ENCODE results near the gene GALNS.

Gene GALNS

DNA sequence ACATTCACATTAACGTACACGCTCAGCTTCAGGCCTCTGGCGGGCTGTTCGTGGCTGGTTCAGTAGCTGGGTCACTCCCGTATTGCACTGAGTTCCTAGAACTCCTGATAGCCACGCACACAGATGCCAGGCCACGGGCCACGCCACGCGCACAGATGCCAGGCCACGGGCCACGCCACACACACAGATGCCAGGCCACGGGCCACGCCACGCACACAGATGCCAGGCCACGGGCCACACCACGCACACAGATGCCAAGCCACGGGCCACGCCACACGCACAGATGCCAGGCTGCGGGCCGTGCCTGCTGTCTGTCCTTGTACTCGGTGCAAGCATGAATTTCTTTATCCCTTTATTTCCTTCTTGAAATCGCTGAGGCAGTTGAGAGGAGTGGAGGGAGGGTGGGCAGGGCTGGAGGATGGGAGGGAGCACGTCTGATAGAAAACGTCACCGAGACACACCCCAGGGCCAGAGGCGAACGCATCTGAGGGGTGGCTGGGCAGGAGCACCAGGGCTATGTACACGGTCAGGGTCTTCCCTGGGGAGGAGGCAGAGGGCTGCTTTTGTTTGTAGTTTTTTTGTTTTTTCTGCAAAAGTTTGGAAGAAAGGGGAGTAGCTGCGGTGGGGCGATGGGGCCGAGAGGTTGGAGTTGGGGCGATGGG is 18.3 kb upstream of the GALNS start:
- no peak for DNase-seq

DNA sequence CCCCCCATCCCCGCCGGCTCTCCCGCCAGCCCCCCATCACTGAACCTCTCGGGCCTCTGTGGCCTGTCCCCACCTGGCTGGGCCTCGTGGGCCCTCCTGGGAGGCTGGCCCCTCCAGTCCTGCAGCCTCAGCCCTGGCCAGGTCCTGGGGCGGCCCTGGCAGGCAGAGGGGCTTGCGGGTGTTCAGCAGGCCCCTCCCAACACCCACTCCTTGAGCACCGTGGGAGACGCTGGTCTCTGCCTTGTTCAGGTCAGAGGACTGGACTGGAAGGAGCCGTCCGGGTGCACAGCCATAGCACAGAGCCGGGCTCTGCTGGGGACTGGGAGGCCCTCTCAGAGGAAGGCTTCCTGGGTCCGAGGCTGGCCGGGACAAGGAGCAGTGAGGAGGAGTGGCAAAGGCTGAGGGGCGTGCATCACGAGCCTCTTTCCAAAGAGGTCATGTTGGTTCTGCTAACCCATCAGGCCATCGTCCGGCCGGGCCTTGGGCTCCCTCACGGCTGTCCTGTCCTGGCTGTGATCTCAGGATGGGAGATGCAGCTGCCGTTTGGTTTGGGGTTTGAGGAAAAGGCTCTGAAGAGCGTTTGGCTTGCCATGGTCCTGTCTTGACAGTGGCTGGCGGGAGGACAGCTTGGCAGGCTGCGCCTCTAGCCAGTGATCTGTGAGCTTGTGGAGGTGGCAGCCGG is 16.0 kb upstream of the GALNS start:
- no peak for DNase-seq

DNA sequence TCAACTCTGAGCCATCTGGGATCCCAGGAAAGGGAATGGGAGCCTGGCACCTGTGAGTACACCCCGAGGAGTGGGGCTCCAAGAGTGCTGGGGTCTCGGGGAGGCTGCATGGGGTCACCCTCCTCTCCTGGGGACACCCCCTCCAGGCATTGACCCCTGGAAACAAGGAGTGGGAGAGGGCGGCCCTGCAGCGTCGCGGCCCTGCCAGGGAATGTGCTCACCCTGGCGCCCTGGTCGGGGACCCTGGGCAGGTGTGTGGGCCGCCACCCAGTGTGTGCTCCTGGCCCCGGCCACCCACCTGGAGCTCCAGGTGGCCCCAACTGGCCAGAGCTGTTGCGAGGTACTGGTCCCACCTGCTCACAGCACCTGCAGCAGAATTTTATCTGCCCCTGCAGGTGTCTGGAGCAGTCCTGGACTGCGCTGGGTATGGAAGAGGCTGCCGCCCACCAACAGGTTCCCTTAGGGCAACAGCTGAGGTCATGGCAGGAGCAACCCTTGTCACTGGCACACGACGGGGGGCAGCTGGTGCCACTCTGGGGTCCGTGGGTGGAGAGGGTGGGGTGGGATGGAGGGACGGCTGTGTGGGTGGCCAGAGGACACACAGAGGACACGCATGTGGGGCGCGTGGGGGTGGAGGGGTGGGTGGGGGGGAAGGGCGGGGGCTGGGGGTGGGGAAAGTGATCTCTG is 15.1 kb upstream of the GALNS start:
- no peak for DNase-seq

DNA sequence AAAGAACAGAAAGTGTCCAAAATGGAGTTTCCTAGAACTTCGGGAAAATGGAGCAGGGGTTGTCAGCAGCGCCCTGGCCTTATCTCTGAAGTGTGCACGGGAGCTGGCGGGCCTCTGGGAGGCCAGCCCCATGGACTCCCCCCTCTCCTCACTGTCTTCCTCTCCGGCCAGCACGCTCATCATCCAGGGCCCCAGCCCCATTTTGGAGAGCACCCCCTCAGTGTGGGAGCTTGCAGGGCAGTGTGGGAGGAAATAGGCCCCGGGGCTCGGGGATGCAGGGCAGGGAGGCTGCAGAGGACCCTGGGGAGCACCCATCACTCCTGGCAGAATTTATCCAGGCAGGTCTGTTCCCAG is 14.6 kb upstream of the GALNS start:
- no peak for DNase-seq

DNA sequence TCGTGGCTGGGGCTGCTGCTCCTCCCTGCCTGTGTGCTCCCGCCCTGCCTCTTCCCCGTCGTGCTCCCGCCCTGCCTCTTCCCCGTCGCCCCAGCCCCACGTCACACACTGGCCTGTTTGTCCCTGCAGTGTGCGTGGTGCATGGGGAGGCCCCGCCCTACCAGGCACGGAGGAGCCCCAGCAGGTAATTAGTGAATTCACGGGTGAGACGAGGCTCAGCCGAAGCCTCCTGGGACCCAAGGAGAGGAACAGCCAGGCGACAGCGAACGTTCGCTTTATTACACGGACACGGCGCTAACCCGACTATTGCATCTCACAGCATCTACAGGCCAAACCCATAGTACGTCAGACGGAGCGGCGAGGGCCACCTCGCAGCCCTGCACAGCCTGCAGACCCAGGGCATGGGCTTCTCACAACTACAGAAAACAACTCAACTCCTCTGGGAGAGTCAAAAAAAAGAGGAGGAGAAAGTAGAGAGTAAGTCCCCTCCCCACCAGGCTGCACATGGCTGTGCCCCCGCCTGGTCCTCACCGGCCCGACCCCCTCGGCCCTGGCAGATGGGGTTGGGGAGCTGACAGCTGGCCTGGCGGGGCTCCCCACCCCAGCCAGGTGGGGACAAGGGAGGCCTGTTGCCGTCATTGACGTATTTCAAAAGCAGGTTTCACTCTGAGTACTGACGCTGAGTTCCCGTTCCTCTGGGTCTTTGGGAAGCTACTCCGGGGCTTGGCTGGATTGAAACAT is 14.0 kb upstream of the GALNS start:
- DNase-seq: no peak

DNA sequence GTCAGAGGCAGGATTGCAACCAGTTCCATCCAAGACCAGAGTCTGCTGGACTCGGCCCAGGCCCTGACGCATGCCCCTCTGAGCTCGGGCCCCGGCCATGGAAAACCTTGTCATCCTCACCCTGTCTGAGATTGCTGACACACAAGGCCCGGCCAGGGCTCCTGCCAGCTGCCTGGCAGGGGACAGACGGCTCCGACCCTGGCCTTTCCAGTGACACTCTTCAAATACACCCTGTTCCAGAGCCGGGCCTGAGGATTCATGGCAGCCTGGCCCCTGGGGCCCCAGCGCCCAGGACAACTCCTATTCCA is 12.9 kb upstream of the GALNS start:
- no peak for DNase-seq

DNA sequence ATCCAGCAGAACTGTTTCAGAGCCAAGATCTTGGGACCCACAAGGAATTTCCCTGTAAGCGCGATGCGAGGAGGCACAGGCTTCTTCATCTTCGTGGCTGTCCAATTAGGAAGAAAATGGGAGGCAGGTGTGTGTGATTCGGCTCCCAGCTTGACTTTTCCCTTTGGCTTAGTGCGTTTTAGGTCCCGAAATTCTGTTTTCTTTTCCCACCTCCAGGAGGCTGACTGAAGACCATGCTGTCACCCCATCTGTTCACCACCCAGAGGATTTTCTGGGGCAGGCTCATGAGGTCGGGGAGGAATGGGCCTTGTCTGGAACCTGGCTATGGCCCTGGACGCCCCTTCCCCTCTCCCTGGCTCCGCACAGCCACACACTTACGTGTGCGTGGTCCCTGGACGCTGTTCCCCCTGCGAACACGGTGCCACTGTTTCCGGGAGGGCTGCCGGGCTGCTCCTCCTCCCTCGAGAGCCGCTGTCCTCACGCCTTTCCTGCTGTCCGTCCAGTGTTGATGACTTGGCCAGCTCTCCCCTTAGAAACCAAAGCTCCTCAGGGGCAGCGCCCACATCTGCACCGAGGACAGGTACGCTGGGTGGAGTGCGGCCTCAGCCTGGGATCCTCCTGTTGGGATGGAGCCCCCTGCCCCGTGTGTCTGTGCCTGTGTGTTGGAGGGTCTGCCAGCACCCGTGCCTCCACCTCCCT is 12.4 kb upstream of the GALNS start:
- DNase-seq: no peak

DNA sequence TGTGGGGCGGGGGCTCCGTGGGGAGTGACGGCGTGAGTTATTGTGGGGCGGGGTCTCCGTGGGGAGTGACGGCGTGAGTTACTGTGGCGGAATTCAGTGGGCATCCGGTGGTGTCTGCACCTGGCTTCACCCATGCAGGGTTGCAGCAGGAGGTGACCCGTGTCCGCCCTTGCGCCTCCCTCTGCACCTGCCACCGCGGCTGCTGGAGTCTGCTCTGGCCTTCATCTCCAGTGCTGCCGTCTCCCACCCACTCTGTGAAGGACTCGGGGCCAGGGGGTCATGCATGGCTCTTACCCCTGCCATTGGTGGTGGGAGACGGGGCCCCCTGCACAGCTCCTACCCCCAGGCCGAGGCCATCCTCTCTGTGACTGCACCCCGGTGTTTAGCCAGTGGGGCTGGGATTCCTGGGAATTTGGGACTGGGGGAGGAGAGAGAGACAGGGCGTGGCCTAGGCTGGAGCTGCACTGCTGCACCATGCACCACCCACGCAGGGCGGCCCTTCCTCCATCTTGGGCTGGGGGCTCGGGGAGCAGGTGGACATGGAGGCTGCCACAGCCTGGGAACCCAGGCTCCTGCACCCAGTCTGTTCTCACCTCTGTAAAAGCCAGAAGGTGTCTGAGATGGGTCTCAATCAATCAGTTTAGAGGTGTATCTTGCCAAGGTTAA is 11.0 kb upstream of the GALNS start:
- no peak for DNase-seq

DNA sequence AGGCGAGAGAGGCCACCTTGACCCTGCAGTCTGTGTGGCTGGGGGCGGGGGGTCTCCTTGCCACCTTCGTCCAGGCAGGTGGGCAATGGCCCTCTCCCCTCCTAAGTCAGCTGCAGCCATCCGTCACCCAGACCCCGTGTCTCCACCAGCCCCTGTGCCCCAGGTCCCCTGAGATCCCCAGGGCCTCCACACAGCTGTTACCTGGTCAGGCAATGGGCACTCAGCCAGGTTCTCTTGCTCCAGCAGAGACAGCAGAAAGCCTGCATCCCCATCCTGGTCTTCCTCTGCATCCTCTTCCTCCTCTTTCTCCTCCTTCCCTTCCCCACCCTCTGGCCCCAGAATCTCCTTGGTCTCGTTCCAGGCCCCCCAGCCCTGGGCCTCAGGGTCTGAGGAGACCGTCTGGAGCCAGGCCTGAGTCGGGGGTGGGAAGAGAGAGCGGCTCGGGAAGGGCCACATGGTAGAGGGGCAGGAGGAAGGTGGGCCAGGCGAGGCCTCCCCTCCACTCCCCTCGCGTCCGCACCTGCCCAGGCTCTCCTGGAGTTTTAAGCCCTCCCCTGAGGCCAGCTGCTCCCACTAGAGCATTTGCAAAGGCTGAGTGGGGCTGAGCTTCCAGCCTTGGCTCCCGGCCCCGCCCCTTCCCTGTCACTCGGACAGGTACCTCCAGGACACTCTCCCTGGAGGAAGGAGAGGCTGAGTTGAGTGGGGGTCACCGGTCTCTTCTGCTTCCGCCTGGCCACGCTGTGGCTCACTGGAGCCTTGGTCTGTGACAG is 9.6 kb upstream of the GALNS start, which contains the start of gene PABPN1L:
TSS of gene PABPN1L (minus strand) at position 510 of the 770 bp plus-strand sequence. CDS start at position 456, 54 bp downstream.
- no peak for DNase-seq

DNA sequence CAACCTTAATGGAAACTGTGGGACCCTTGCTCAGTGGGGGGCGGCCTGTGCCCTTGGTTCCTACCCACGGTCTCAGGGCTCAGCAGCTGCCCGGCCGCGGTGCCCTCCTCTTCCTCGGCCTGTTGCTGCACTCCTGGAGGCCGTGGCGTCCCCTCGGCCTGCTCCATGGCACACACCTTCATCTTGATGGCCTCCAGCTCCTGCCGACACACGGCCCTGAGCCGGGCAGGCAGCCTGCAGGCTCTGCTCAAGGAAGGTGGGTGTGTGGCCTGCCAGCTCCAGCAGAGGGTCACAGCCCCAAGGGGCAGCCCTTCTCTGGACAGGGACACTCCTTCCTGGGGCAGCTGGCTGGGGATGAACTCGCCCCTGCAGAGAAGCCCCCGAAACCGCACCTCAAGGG is 9.0 kb upstream of the GALNS start:
- DNase-seq: no peak

DNA sequence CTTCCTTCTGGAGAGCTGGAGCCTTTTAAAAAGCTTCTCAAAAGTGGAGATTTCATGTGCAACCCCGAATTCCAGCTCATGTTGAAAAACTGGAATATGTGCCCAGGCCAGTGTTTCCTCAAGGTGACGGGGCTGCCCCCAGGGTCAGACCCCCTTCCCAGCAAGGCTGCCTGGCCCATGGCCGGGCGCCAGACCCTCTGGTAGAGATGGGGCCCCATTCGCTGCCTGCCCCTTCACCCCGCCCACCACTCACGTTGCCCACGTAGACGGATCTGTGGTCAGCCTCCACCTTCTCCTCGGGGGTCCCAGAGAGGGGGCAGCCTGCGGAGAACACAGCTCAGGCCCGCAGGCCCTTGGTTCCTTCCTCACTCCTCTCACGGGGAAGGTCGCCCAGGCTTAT is 8.6 kb upstream of the GALNS start:
- DNase-seq: no peak

DNA sequence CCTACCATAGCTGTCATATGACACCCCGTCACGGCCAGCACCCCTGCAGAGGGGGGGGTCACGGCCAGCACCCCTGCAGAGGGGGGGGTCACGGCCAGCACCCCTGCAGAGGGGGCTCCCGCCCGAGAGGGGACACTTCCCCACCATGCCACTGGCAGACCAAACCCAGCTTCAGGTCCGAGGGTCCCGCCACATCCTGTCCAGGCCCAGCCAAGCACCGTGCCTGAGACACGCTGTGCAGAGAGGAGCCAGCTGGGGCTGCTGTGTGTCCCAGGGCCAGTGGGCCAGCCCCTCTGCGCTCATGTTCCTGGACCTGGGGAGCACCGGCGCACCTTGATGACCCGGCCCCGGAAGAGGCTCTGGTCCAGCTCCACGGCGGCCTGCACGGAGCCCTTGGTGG is 7.8 kb upstream of the GALNS start:
- DNase-seq: no peak

DNA sequence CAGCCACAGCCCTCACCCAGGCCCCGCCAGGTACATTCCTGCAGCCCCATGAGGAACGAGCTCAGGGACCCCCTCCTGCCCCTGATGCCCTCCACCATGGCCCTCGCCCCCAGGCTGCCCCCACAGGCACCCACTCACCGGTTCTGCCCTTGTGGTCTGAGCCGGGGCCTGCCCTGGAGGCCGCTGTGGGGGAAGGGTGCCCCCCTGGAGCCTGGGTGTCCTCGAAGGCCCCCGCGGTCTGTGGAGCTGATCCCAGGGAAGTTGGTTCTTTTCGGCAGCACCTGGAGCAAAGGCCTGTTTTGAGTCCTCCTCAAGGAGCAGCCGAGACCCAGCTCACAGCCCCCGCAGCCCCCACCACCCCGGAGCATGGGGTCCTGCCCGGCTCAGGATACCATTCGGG is 7.4 kb upstream of the GALNS start:
- no peak for DNase-seq

DNA sequence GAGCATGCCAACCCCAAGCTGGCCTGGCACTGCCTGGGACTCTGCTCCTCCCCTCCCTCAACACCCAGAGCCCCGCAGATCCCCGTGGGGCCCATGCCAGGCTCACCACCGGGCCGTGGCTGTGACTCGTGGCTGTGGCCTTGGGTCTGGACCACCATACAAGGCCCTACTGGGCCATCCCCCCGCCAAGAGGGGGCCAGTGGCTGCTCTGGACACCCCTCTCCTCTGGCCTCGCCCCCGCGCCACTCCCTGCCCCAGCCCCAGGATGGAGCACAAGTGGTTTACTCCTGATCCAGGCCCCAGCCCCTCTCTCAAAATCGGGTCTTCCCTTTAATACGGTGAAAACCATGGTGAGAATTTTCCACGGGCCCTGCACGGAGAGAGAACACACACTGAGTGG is 6.7 kb upstream of the GALNS start:
- no peak for DNase-seq

DNA sequence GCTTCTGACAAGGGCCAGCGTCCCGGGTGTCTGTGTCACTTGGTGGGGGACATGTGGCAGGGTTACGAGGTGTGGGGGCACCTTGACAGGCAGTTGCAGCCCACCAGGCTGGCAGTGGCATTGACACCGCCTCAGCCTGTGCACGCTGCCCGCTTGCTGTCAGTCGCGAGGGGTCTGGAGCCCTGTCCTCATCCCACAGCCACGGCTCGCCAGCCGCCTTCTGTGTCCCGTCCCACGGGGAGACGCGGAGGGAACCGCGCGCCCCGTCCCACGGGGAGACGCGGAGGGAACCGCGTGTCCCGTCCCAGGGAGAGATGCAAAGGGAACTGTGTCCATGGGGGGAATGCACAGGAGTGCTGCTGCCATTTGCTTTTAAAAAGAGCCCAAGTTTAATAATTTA is 6.2 kb upstream of the GALNS start:
- DNase-seq: no peak

DNA sequence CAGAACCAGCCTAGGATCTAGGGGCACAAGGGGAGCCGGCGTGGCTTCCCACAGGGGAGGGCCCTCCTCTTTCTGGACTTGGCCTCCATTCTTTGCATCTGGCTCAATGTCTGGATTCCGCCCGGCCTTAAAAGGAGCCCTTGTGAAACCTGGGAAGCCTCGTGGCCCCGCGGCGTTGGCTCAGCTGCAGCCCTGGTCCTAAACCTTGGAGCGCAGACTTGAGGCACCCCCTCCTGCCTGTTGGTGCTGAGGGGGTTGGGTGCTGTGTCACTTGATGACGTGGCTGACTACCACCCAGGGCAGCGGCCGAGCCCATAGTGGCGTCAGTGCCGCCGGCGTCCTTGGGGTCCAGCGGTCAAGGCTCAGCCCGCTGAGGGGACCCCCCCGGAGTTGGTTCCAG is 4.6 kb upstream of the GALNS start:
- DNase-seq: no peak

DNA sequence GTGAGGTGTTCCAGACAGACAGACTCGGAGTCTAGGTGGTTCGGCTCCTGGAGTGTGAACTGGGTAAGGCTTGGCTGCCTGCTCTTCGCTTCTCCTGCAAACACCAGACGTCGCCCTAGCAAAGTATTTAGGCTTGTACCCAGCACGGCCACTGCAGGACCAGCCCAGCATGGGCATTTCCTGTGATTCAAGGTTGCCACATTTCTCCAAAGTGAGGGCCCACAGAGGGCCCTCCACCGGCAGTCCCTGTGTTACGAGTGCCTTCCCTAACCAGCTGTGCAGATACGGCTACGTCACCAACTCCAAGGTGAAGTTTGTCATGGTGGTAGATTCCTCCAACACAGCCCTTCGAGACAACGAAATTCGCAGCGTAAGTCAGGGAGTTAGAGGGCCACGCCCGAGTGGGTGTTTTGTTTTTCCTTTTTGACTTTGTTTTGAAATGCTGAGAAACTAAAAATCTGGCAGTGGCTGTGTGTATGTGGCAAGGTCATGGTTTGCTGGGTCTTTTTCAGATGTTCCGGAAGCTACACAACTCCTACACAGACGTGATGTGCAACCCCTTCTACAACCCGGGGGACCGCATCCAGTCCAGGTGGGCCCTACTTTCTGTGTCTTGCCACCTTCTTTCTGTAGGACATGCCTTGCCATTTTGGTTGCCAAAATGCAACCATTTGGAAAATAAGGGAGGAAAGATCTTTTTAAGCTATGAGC is 2.8 kb upstream of the GALNS start:
- no peak for DNase-seq

DNA sequence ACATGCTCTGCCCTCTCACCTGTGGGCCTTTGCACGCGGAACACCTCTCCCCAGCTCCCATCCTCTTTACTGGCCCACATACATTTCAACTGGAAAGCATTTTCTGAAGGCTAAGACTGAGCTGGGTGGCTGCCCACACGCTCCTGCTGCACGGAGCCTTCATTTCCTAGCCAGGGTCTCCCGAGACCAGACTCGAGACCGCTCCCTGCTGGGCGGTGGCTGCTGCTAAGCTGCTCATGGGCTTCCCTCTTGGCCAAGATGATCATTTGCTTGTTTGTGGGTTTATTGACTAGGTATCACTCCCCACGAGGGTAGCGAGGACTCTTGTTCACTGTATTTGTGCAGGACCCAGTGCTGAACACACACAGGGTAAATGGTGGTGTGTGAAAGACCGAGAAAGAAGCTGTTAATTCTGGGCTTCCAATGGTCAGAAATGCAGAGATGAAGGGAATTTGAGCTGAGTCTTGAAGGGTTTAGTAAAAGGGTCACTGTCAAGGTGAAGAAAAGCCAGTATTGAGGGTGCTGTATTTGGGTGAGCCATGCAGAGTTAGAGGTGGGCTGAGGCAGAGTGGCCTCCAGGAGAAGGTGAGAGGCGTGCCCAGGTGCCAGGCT is 1.1 kb upstream of the GALNS start:
- DNase-seq: peak; percentile 83 to 86

DNA sequence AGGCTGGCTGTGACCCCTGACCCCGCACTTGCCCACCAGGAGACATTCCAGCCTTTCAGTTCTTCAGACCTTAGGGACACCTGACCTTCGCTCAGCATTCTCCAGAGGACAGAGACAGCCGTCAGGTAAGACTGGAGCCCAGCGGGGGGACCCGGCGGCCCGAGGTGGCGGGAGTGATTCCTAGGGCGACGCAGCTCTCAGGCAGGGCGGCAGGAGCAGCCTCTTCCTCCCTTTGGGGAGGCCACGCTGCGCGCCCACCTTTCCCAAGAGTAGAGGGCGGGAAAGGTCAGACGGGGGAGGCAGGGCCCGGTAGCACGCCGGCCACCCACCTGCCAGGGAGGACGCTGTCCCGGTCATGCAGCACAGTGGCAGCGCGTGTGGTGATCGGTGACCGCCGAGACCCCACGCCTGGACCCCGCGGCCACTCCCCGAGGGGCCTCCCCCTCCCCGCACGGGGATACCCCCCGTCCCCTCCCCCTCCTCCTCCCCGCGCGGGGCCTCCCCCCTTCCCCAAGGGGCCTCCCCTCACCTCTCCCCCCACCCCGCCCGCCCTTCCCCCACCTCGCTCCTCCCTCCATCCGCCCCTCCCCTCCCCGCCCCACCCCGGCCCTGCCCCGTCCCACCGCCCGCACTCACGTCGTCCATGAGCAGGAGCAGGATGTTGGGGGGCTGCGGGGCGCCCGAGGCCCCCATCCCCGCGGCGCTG is 472 bp downstream of the GALNS start:
- peak in 1 of 2 experiments; percentile 35 for DNase-seq

DNA sequence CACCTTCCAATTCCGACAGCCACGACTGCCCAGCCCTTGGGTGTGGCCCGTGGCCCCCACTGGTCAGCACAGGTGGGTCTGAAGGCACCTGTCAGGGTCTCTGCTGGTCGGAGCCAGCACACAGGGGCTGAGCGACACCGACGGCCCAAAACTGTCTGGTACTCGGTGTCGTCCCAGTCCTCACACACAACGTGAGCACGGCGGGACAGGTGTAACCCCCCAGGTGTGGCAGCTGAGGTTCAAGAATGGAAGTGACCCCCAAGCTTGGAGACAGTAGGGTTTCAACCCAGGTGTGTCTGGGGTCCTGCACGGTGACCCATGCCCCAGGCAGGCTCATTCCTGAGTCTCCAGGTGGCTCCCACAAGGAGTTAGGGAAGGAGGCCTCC is 1.0 kb downstream of the GALNS start:
- no peak for DNase-seq

All from Kasumi-1 (cell line).